Stomach (tissue), 4 donors: ENCODE data around the gene UHRF1.

Experiments used
- POLR2A ChIP-seq, 4 donors: fragments of 450-650 bp; IDR thresholded peaks; one replicate each; pipeline ENCODE4 v1.6.1; 2016; ENCODE audit warnings: antibody characterized with exemption in 4 of 4, control low read depth in 2 of 4, mild to moderate bottlenecking in 1 of 4, moderate library complexity in 1 of 4
- POLR2AphosphoS5 ChIP-seq, 3 donors: sonication (generic); formaldehyde crosslinking; IDR thresholded peaks; one replicate each; pipeline ENCODE4 v1.6.1; 2016; ENCODE audit warnings: antibody characterized with exemption in 3 of 3
- TF ChIP-seq, protein P1 (sequence below), 7 experiments: fragments of 450-650 bp in 4 of 7; fragments of 200-600 bp in 3 of 7; sonication (generic) in 3 of 7; IDR thresholded peaks; one replicate each; pipeline ENCODE4 v1.5.1; 2016 to 2019; ENCODE audit warnings: antibody characterized with exemption in 7 of 7, control low read depth in 2 of 7, mild to moderate bottlenecking in 1 of 7

DNA sequence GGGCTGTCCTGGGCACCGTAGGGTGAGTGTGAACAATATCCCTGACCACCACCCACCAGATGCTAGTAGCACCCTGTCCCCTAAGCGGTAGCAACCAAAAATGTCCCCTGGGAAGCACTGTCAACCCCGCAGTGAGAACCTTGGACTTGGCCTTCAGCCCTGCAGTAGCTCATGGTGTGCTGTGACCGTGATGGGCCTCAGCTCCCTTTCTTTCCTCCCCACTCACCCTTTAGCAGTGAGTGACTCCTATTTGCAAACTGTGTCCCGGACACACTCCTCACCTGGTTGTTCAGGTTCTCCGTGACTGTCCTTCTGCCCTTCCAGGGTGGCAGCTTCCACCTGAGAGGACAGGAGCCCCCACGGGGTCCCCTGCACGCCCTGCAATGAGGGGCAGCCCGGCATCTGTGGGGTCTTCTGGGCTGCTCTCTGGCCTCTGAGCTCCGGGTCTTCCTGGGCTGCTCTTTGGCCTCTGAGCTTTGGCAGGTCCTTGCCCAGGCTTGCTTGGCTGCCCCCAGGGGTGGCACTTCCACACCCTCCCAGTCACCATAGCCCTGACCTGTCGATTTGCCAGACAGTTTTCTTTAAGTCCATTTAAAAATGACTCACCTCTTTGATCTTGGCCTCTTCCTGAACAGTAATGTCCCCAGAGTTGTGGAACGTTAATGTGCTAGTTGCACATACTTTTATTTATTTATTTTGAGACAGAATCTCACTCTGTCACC lies 63.4 kb downstream of the UHRF1 start:
- TF ChIP-seq, protein P1, sequence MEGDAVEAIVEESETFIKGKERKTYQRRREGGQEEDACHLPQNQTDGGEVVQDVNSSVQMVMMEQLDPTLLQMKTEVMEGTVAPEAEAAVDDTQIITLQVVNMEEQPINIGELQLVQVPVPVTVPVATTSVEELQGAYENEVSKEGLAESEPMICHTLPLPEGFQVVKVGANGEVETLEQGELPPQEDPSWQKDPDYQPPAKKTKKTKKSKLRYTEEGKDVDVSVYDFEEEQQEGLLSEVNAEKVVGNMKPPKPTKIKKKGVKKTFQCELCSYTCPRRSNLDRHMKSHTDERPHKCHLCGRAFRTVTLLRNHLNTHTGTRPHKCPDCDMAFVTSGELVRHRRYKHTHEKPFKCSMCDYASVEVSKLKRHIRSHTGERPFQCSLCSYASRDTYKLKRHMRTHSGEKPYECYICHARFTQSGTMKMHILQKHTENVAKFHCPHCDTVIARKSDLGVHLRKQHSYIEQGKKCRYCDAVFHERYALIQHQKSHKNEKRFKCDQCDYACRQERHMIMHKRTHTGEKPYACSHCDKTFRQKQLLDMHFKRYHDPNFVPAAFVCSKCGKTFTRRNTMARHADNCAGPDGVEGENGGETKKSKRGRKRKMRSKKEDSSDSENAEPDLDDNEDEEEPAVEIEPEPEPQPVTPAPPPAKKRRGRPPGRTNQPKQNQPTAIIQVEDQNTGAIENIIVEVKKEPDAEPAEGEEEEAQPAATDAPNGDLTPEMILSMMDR (IDR thresholded peaks at IDR 0.05) = no peak
- TF ChIP-seq POLR2AphosphoS5 (IDR thresholded peaks at IDR 0.05) = no peak
- TF ChIP-seq POLR2A (IDR thresholded peaks at IDR 0.05) = no peak
